Measurements from ENCODE around the gene C1QTNF12. TPM values are rescaled to one million over a fixed set of nuclear protein-coding genes. Genes with fewer than 3 reads are reported as not detected.

The C1QTNF12 gene
- total and polyA plus RNA-seq, 2 of the 8 experiments (the other 6 are each of a cell fraction or from before 2014, with no cell fraction given), result 2.1 to 3.7 TPM

DNA sequence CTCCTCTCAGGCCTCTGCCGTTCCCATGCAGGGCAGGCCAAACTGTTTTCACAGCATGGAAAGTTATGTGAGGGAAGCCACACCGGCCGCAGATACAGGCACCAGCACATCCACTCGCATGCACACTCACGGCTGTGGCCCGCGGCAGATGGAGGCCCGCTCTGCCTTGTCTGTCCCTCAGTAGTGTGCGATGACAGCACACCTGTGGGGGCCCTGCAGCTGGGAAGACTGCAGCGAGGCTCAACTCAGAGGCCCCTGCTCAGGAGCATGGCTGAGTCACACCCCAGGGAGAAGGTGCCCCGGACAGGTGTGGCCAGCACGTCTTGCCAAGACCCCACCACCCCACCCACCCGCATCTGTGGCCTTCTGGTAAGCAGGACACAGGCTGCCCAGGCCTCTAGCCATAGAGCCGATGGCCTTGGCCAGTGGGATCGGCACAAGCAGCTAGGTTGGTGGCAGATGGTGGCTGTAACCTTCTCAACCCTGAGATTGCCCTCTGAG, 28.5 kb upstream of the C1QTNF12 start:
- Histone ChIP-seq H2BK120ac (replicated peaks; ENCODE audit: low read depth, low read length) (no peak overlapping the region), H3K18ac (ENCODE audit: extremely low read depth, low read length) (no peak overlapping the region), H3K4ac (replicated peaks; ENCODE audit: insufficient read length, low read depth, low read length) (peak overlapping the region; percentile 75), H3K23me2 (ENCODE audit: low read depth, low read length) (peaks cover 12% of the 10 kb centered on the region; the same call in 1 of the 2 replicates), H3K23ac (ENCODE audit: insufficient read length) (no peak overlapping the region), H3K4me3 (ENCODE audit: extremely low read depth in 1 of 4, insufficient read depth in 2 of 4, low read depth in 3 of 4, low read length in 4 of 4) (no peak overlapping the region), H4K20me1 (replicated peaks in 1 of 2; ENCODE audit: control insufficient read depth in 1 of 2, insufficient read depth in 2 of 2, low read length in 2 of 2) (peaks cover 19 to 20% of the 10 kb centered on the region in 2 experiments), H3K27me3 (replicated peaks in 1 of 4; ENCODE audit: control insufficient read depth in 3 of 4, extremely low read depth in 1 of 4, insufficient read depth in 3 of 4, low read length in 3 of 4) (no peaks in the 10 kb centered on the region; a peak in 1 of 7 replicates), H2BK12ac (ENCODE audit: low read depth, low read length) (peak overlapping the region; percentile 18; the same call in 1 of the 2 replicates), H3K79me2 (ENCODE audit: control insufficient read depth in 1 of 2, insufficient read depth in 2 of 2, low read length in 2 of 2) (peaks cover 12 to 35% of the 10 kb centered on the region in 2 experiments; a peak in 3 of 4 replicates), H3K56ac (replicated peaks; ENCODE audit: insufficient read length, low read depth, low read length) (no peak overlapping the region), H2BK15ac (ENCODE audit: low read length) (0 out of 2 replicates have a peak overlapping the region, but pooled peaks have one; percentile 7), H2AK5ac (ENCODE audit: low read depth, low read length) (no peak overlapping the region), H4K5ac (ENCODE audit: insufficient read length, low read depth, low read length) (no peak overlapping the region), H4K91ac (replicated peaks; ENCODE audit: insufficient read length, low read length) (peak overlapping the region; percentile 22), H4K8ac (ENCODE audit: extremely low read depth, insufficient read depth, low read length) (0 out of 2 replicates have a peak overlapping the region, but pooled peaks have one; percentile 5), H3K4me2 (ENCODE audit: insufficient read depth in 1 of 2, low read depth in 2 of 2, low read length in 2 of 2) (peak overlapping the region; percentile 81 to 83; a peak in 2 of 4 replicates), H3K79me1 (ENCODE audit: low read depth, low read length) (peaks cover 19% of the 10 kb centered on the region), H3K4me1 (replicated peaks in 1 of 4; ENCODE audit: control insufficient read depth in 3 of 4, insufficient read depth in 4 of 4, low read length in 3 of 4) (peaks cover 0 to 17% (median 8%) of the 10 kb centered on the region in 4 experiments; a peak in 5 of 7 replicates), H2AFZ (ENCODE audit: low read length) (no peak overlapping the region), H2BK5ac (ENCODE audit: low read depth, low read length) (no peak overlapping the region), H3K27ac (ENCODE audit: low read depth, low read length) (no peak overlapping the region), H3K9ac (replicated peaks in 1 of 4; ENCODE audit: extremely low read depth in 1 of 4, low read depth in 3 of 4, low read length in 3 of 4) (no peak overlapping the region), H3K36me3 (ENCODE audit: control insufficient read depth in 2 of 4, insufficient read depth in 4 of 4, low read length in 3 of 4) (no peaks in the 10 kb centered on the region), H3K9me3 (ENCODE audit: insufficient read depth in 2 of 2, low read depth in 1 of 2, low read length in 1 of 2) (no peaks in the 10 kb centered on the region), H3K14ac (ENCODE audit: insufficient read length) (no peak overlapping the region), H2BK20ac (ENCODE audit: low read length) (no peak overlapping the region)
- no peak for DNase-seq (ENCODE audit: low read depth in 1 of 2, low spot score in 2 of 2)
- WGBS, 2 experiments (ENCODE audit: extremely low coverage in 1 of 2, insufficient coverage in 1 of 2, insufficient read length in 1 of 2, insufficient replicate concordance in 2 of 2, low coverage in 1 of 2, low lambda C conversion rate in 2 of 2, missing lambda C conversion rate in 1 of 2), result 92% methylated on average over 13 of the region's 15 CpGs; no CpG with 5 or more reads in 1 of the 2 experiments
- no peak for FAIRE-seq
- TF ChIP-seq CBX8 (IDR thresholded peaks at IDR 0.05; ENCODE audit: borderline replicate concordance, low read depth, low read length) (no peak), POU5F1 (IDR thresholded peaks at IDR 0.05; ENCODE audit: low read depth, low read length) (no peak), JUND (IDR thresholded peaks at IDR 0.05; ENCODE audit: low read length) (no peak), KDM5A (IDR thresholded peaks at IDR 0.05; ENCODE audit: low read length) (no peak), ASH2L (IDR thresholded peaks at IDR 0.05; ENCODE audit: low read length) (no peak), CBX5 (IDR thresholded peaks at IDR 0.05; ENCODE audit: low read depth, low read length) (no peak), TCF12 (IDR thresholded peaks at IDR 0.05; ENCODE audit: low read depth, low read length) (no peak), TBP (IDR thresholded peaks at IDR 0.05; ENCODE audit: low read depth, low read length) (no peak), BACH1 (IDR thresholded peaks at IDR 0.05; ENCODE audit: low read length) (no peak), PHF8 (conservative IDR thresholded peaks at IDR 0.05; ENCODE audit: low read depth, low read length) (no peak), RAD21 (IDR thresholded peaks at IDR 0.05 in 1 of 2, conservative IDR thresholded peaks at IDR 0.05 in 1 of 2; ENCODE audit: low read depth in 2 of 2, low read length in 2 of 2) (no peak), TEAD4 (IDR thresholded peaks at IDR 0.05; ENCODE audit: low read depth, low read length) (no peak), CEBPB (IDR thresholded peaks at IDR 0.05; ENCODE audit: low read depth, low read length) (no peak)
- ChIA-PET CTCF (ENCODE audit: partially characterized antibody) (interaction anchor here (0.9 to 1.7 kb wide), 2 partner anchors 10 to 11 kb away, joined by 4 to 6 read pairs; no protein-coding TSS in a partner anchor), POLR2A (ENCODE audit: partially characterized antibody) (interaction anchor here (1.8 to 3.0 kb wide), 2 partner anchors 11 to 15 kb away, joined by 5 to 12 read pairs; no protein-coding TSS in a partner anchor)
